Liver (tissue), 9 donors: Measurements from ENCODE around the gene PIGA. TPM values are rescaled to one million over a fixed set of nuclear protein-coding genes. Genes with fewer than 3 reads are reported as not detected.

Source experiments
- DNase-seq: peaks from one replicate; pipeline ENCODE4 v3.0.0-alpha.2; 2017; ENCODE audit warnings: low spot score
- H3K27ac ChIP-seq, 2 donors: one replicate each; pipeline ENCODE4 v1.7.0; 2013; ENCODE audit warnings: inconsistent platforms in 2 of 2, low read length in 2 of 2, control low read depth in 1 of 2, low read depth in 1 of 2, mild to moderate bottlenecking in 1 of 2
- H3K27me3 ChIP-seq, 4 donors: one replicate each; pipeline versions ENCODE4 v1.6.1 to v1.7.0; 2013; ENCODE audit warnings: low read length in 3 of 4, inconsistent platforms in 1 of 4, mild to moderate bottlenecking in 1 of 4, moderate library complexity in 1 of 4; ENCODE audit not compliant: control insufficient read depth in 4 of 4, insufficient read depth in 4 of 4
- H3K36me3 ChIP-seq, 4 donors: one replicate each; pipeline versions ENCODE4 v1.6.1 to v1.7.0; 2013; ENCODE audit warnings: low read length in 3 of 4, mild to moderate bottlenecking in 3 of 4, low read depth in 1 of 4, moderate library complexity in 1 of 4; ENCODE audit not compliant: control insufficient read depth in 4 of 4, insufficient read depth in 3 of 4
- H3K4me1 ChIP-seq, 4 donors: one replicate each; pipeline versions ENCODE4 v1.6.1 to v1.7.0; 2013; ENCODE audit warnings: low read length in 3 of 4, mild to moderate bottlenecking in 3 of 4, moderate library complexity in 1 of 4; ENCODE audit not compliant: control insufficient read depth in 4 of 4, insufficient read depth in 4 of 4
- H3K4me3 ChIP-seq, 3 donors: one replicate each; pipeline versions ENCODE4 v1.6.1 to v1.7.0; 2013; ENCODE audit warnings: low read length in 3 of 3, control low read depth in 1 of 3, low read depth in 1 of 3, mild to moderate bottlenecking in 1 of 3
- H3K9ac ChIP-seq, 2 donors: one replicate each; pipeline ENCODE4 v1.7.0; 2013; ENCODE audit warnings: low read length in 2 of 2, mild to moderate bottlenecking in 2 of 2, moderate library complexity in 2 of 2, control low read depth in 1 of 2, low read depth in 1 of 2
- H3K9me3 ChIP-seq, 4 donors: one replicate each; pipeline versions ENCODE4 v1.6.1 to v1.7.0; 2013; ENCODE audit warnings: low read length in 3 of 4; ENCODE audit not compliant: control insufficient read depth in 4 of 4
- EGR1 ChIP-seq, 2 donors: IDR thresholded peaks; 2 replicates each; pipeline ENCODE4 v1.6.1; 2016 to 2018; ENCODE audit warnings: antibody characterized with exemption in 2 of 2, low read depth in 2 of 2
- FOXA1 ChIP-seq: IDR thresholded peaks from 2 replicates; pipeline ENCODE4 v1.6.1; 2016; ENCODE audit warnings: antibody characterized with exemption
- GABPA ChIP-seq, 2 donors: IDR thresholded peaks in 1 of 2; conservative IDR thresholded peaks in 1 of 2; 2 replicates each; pipeline ENCODE4 v1.6.1; 2016; ENCODE audit warnings: antibody characterized with exemption in 2 of 2, mild to moderate bottlenecking in 1 of 2, moderate library complexity in 1 of 2
- HNF4A ChIP-seq, 2 donors: conservative IDR thresholded peaks; 2 replicates each; pipeline ENCODE4 v1.6.1; 2016; ENCODE audit warnings: antibody characterized with exemption in 2 of 2, mild to moderate bottlenecking in 2 of 2
- HNF4G ChIP-seq: IDR thresholded peaks from 2 replicates; pipeline ENCODE4 v1.6.1; 2016; ENCODE audit warnings: antibody characterized with exemption
- MAX ChIP-seq: IDR thresholded peaks from 2 replicates; pipeline ENCODE4 v1.6.1; 2016; ENCODE audit warnings: antibody characterized with exemption
- NR2F2 ChIP-seq: IDR thresholded peaks from 2 replicates; pipeline ENCODE4 v1.6.1; 2016; ENCODE audit warnings: antibody characterized with exemption
- RAD21 ChIP-seq, 2 donors: IDR thresholded peaks; 2 replicates each; pipeline ENCODE4 v1.6.1; 2016; ENCODE audit warnings: antibody characterized with exemption in 2 of 2, mild to moderate bottlenecking in 2 of 2
- REST ChIP-seq: IDR thresholded peaks from 2 replicates; pipeline ENCODE4 v1.6.1; 2016; ENCODE audit warnings: antibody characterized with exemption, mild to moderate bottlenecking
- TAF1 ChIP-seq: conservative IDR thresholded peaks from 2 replicates; pipeline ENCODE4 v1.6.1; 2016; ENCODE audit warnings: antibody characterized with exemption, mild to moderate bottlenecking
- ZBTB33 ChIP-seq: IDR thresholded peaks from 2 replicates; pipeline ENCODE4 v1.6.1; 2016; ENCODE audit warnings: antibody characterized with exemption
- WGBS: extraction: QIAGEN DNeasy Blood & Tissue Kit; methylation state at CpG from one replicate; pipeline ENCODE4 v1.1.7; 2013; 5-methylcytosine and 5-hydroxymethylcytosine counted together
- polyA plus RNA-seq, 2 donors: library from polyadenylated mRNA; stranded (reverse) in 1 of 2; unstranded in 1 of 2; fragments of 200-250 nt in 1 of 2; fragments of >200 nt in 1 of 2; fragmentation: Nextera tagmentation in 1 of 2; extraction: Ambion mirVana in 1 of 2; gene quantifications; one replicate each; pipeline versions ENCODE4 v1.2.1 to v1.2.3, GENCODE V29; 2013 to 2015
- total RNA-seq, 2 donors: library from RNA; depleted of rRNA; stranded (reverse); fragments of >200 nt; gene quantifications; one replicate each; pipeline ENCODE4 v1.2.3, GENCODE V29; 2014
- TF ChIP-seq, protein P1 (sequence below): fragments of 150-350 bp; IDR thresholded peaks from 2 replicates; pipeline ENCODE4 v1.5.1; 2017; ENCODE audit warnings: improper control_type of control experiment, low read depth, low read length; ENCODE audit not compliant: missing input control
- donor health status: healthy.
- donor health status: healthy.
- donor health status: healthy.
- donor health status: healthy.
- donor health status: healthy.

The PIGA gene
- total and polyA plus RNA-seq, 4 donors = 3.0 to 8.7 (median 5.6) TPM

- no peaks in the 10 kb centered on the region for H3K4me1 ChIP-seq
- no peak overlapping the region for H3K9ac ChIP-seq
- TF ChIP-seq HNF4A (conservative IDR thresholded peaks at IDR 0.05) (no peak), RAD21 (IDR thresholded peaks at IDR 0.05) (peak; percentile 83 to 91)
- TF ChIP-seq, protein P1, sequence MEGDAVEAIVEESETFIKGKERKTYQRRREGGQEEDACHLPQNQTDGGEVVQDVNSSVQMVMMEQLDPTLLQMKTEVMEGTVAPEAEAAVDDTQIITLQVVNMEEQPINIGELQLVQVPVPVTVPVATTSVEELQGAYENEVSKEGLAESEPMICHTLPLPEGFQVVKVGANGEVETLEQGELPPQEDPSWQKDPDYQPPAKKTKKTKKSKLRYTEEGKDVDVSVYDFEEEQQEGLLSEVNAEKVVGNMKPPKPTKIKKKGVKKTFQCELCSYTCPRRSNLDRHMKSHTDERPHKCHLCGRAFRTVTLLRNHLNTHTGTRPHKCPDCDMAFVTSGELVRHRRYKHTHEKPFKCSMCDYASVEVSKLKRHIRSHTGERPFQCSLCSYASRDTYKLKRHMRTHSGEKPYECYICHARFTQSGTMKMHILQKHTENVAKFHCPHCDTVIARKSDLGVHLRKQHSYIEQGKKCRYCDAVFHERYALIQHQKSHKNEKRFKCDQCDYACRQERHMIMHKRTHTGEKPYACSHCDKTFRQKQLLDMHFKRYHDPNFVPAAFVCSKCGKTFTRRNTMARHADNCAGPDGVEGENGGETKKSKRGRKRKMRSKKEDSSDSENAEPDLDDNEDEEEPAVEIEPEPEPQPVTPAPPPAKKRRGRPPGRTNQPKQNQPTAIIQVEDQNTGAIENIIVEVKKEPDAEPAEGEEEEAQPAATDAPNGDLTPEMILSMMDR = peak; percentile 46
- H3K27me3 ChIP-seq = no peaks in the 10 kb centered on the region
- H3K27ac ChIP-seq = no peak overlapping the region
- H3K36me3 ChIP-seq = no peaks in the 10 kb centered on the region
- no peaks in the 10 kb centered on the region for H3K9me3 ChIP-seq
- 21% methylated on average over 2 of the region's 2 CpGs for WGBS
- no peak overlapping the region for H3K4me3 ChIP-seq
- DNase-seq = no peak
These were observed 13.7 kb upstream of the PIGA start for GRCh38 chrX:15349046-15349445.

- no peaks in the 10 kb centered on the region for H3K27me3 ChIP-seq
- no peak overlapping the region for H3K27ac ChIP-seq
- no peaks in the 10 kb centered on the region for H3K9me3 ChIP-seq
- no peak overlapping the region for H3K9ac ChIP-seq
- no peak for TF ChIP-seq RAD21 (IDR thresholded peaks at IDR 0.05)
- TF ChIP-seq TAF1 = no peak
- TF ChIP-seq HNF4G = no peak
- no peak for TF ChIP-seq FOXA1
- TF ChIP-seq, protein P1 = no peak
- 86% methylated on average over 3 of the region's 3 CpGs for WGBS
- no peaks in the 10 kb centered on the region for H3K4me1 ChIP-seq
- no peak for DNase-seq
- H3K36me3 ChIP-seq = no peaks in the 10 kb centered on the region
- H3K4me3 ChIP-seq = no peak overlapping the region
These were observed 10.7 kb upstream of the PIGA start for GRCh38 chrX:15345976-15346375.

DNA sequence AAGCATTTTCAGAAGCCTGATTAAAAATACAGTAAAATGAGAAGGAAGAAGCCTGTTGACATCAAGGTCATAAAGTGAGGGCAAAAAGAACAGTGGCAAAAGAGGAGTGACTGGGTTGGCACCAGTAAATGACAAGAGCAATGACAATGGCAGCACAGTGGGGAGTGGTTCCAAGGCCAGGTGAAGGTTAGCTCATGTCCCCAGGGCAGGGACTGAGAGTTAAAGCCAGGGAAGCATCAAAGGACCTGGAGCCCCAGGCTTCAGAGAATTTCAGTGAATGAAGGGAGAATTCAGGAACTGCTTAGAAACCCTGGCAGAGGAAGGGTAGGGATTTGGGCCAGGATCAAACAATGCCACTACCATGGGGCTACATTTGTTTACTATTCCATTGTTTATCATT is 8.8 kb upstream of the PIGA start:
- Histone ChIP-seq H3K4me3 (no peak overlapping the region), H3K36me3 (no peaks in the 10 kb centered on the region), H3K27ac (no peak overlapping the region)

More for the DNA sequence above, 8.8 kb upstream of the PIGA start:
- Histone ChIP-seq H3K4me1 (no peaks in the 10 kb centered on the region), H3K9me3 (no peaks in the 10 kb centered on the region), H3K27me3 (no peaks in the 10 kb centered on the region), H3K9ac (no peak overlapping the region)
- no peak for DNase-seq
- TF ChIP-seq GABPA (IDR thresholded peaks at IDR 0.05 in 1 of 2, conservative IDR thresholded peaks at IDR 0.05 in 1 of 2) (no peak), NR2F2 (no peak), ZBTB33 (no peak), HNF4A (conservative IDR thresholded peaks at IDR 0.05) (no peak), REST (no peak), MAX (no peak), HNF4G (no peak), EGR1 (IDR thresholded peaks at IDR 0.05; ENCODE audit: low read depth in 2 of 2) (no peak)
- TF ChIP-seq, protein P1 = no peak
